Endothelial cell of umbilical vein (primary cell): ENCODE results near the gene CCDC88B. TPM values are rescaled to one million over a fixed set of nuclear protein-coding genes. Genes with fewer than 3 reads are reported as not detected.

Experiments
- BruUV-seq: library from RNA; stranded (reverse); fragments of 400-500 nt; replicated peaks from 2 replicates; lab custom pipeline; 2021; lab: Mats Ljungman, UMichigan
- CTCF ChIA-PET: fragments of 300-600, 350-600 bp; sonication (Branson Sonifier 250); formaldehyde crosslinking; loops from one replicate; lab custom pipeline; 2021; ENCODE audit warnings: antibody characterized with exemption, inconsistent platforms; lab: Charles Lee
- POLR2A ChIA-PET: fragments of 300-600, 350-600 bp; sonication (Branson Sonifier 250); formaldehyde crosslinking; loops from one replicate; lab custom pipeline; 2021; ENCODE audit warnings: antibody characterized with exemption, inconsistent platforms; lab: Charles Lee
- DNase-seq: peaks from one replicate; pipeline ENCODE4 v3.0.0-alpha.2; 2011; ENCODE audit warnings: low read depth, low spot score
- FAIRE-seq: peaks from 2 replicates; lab custom pipeline; 2011; peaks lifted over from hg19 to GRCh38; lab: Jason Lieb, UNC
- H2AFZ ChIP-seq: 2 replicates; pipeline ENCODE4 v1.6.0; 2012; ENCODE audit warnings: low read depth, low read length, control low read depth, inconsistent platforms
- H3K27ac ChIP-seq: 2 replicates; pipeline ENCODE4 v1.5.1; 2011; ENCODE audit warnings: low read depth, mild to moderate bottlenecking, control low read depth, low read length, moderate library complexity; ENCODE audit not compliant: insufficient read depth
- H3K27me3 ChIP-seq, 2 experiments: 2 replicates each; pipeline versions ENCODE4 v1.6.0 to v1.6.1; 2011; ENCODE audit warnings: low read length in 2 of 2, mixed read lengths in 1 of 2; ENCODE audit not compliant: control insufficient read depth in 2 of 2, insufficient read depth in 2 of 2
- H3K36me3 ChIP-seq, 2 experiments: 2 replicates in 1 of 2; 3 replicates in 1 of 2; pipeline ENCODE4 v1.5.1; 2011; ENCODE audit warnings: low read length in 2 of 2, mild to moderate bottlenecking in 1 of 2, moderate library complexity in 1 of 2; ENCODE audit not compliant: control insufficient read depth in 2 of 2, insufficient read depth in 2 of 2; ENCODE audit errors: extremely low read depth in 1 of 2
- H3K4me1 ChIP-seq: 3 replicates; pipeline ENCODE4 v1.5.1; 2011; ENCODE audit warnings: mild to moderate bottlenecking, low read length; ENCODE audit not compliant: control insufficient read depth, insufficient read depth; ENCODE audit errors: extremely low read depth
- H3K4me2 ChIP-seq: 2 replicates; pipeline ENCODE4 v1.6.1; 2011; ENCODE audit warnings: low read length, control low read depth, mixed read lengths; ENCODE audit not compliant: insufficient read depth
- H3K4me3 ChIP-seq, 3 experiments: fragments of 200-600 bp in 1 of 3; sonication (generic), shearing (Covaris generic) in 1 of 3; replicated peaks in 1 of 3; 2 replicates each; pipeline ENCODE4 v1.5.1; 2011 to 2016; ENCODE audit warnings: control low read depth in 3 of 3, low read length in 3 of 3, mild to moderate bottlenecking in 2 of 3, inconsistent platforms in 1 of 3, low read depth in 1 of 3, moderate library complexity in 1 of 3; ENCODE audit not compliant: insufficient read depth in 1 of 3
- H3K79me2 ChIP-seq: 2 replicates; pipeline ENCODE4 v1.6.0; 2012; ENCODE audit warnings: low read length, inconsistent platforms; ENCODE audit not compliant: control insufficient read depth, insufficient read depth
- H3K9ac ChIP-seq: replicated peaks from 2 replicates; pipeline ENCODE3; 2011; ENCODE audit warnings: low read length, control low read depth; ENCODE audit not compliant: insufficient read depth; ENCODE audit errors: extremely low read depth
- H3K9me1 ChIP-seq: replicated peaks from 3 replicates; pipeline ENCODE4 v1.6.0; 2011; ENCODE audit warnings: mild to moderate bottlenecking, low read length; ENCODE audit not compliant: control insufficient read depth, insufficient read depth; ENCODE audit errors: extremely low read depth
- H3K9me3 ChIP-seq: replicated peaks from 2 replicates; pipeline ENCODE4 v1.5.1; 2012; ENCODE audit warnings: low read length, inconsistent platforms; ENCODE audit not compliant: control insufficient read depth, insufficient read depth
- H4K20me1 ChIP-seq: replicated peaks from 2 replicates; pipeline ENCODE3; 2011; ENCODE audit warnings: mild to moderate bottlenecking, low read length; ENCODE audit not compliant: control insufficient read depth, insufficient read depth; ENCODE audit errors: extremely low read depth
- EZH2 ChIP-seq: IDR thresholded peaks from 2 replicates; pipeline ENCODE4 v1.6.1; 2012; ENCODE audit warnings: borderline replicate concordance, low read depth, mild to moderate bottlenecking, moderate library complexity, low read length, inconsistent platforms; ENCODE audit not compliant: severe bottlenecking
- FOS ChIP-seq: IDR thresholded peaks from 2 replicates; pipeline ENCODE4 v1.6.1; 2011; ENCODE audit warnings: mild to moderate bottlenecking, low read length, moderate library complexity, borderline replicate concordance; ENCODE audit not compliant: insufficient read depth
- GATA2 ChIP-seq: IDR thresholded peaks from 2 replicates; pipeline ENCODE4 v1.7.0; 2011; ENCODE audit warnings: low read depth, mild to moderate bottlenecking, moderate library complexity, mixed read lengths, low read length; ENCODE audit not compliant: insufficient read length, insufficient read depth
- JUN ChIP-seq: IDR thresholded peaks from 2 replicates; pipeline ENCODE4 v1.6.1; 2011; ENCODE audit warnings: borderline replicate concordance, low read depth; ENCODE audit not compliant: insufficient read length, insufficient read depth
- MYC ChIP-seq: IDR thresholded peaks from one replicate; pipeline ENCODE4 v1.6.1; 2011; ENCODE audit warnings: mild to moderate bottlenecking, low read depth, low read length
- POLR2A ChIP-seq: IDR thresholded peaks from 2 replicates; pipeline ENCODE4 v1.6.1; 2012; ENCODE audit warnings: low read depth, mild to moderate bottlenecking, control low read depth, low read length
- POLR2AphosphoS5 ChIP-seq: IDR thresholded peaks from 2 replicates; pipeline ENCODE4 v1.6.1; 2012; ENCODE audit warnings: low read depth, mild to moderate bottlenecking, control low read depth, low read length, moderate library complexity; ENCODE audit not compliant: insufficient read depth
- dilution Hi-C: fragments of 300-500 bp; cut with MboI; formaldehyde crosslinking; loops from one replicate; pipeline ENCODE4 v1.15.0; 2019; ENCODE audit warnings: low sequenced_read_pairs; ENCODE audit not compliant: extremely low pct_ligation_motif_present
- intact Hi-C: fragments of 100-400 bp; cut with micrococcal nuclease; formaldehyde crosslinking; loops from one replicate; pipeline ENCODE4 v1.10.0; 2022
- polyA plus RNA-seq, 4 experiments: library from polyadenylated mRNA; depleted of rRNA in 3 of 4; stranded (reverse) in 3 of 4; unstranded in 1 of 4; fragments of >200 nt; gene quantifications; 2 replicates each; pipeline versions ENCODE4 v1.2.1 to v1.2.3, GENCODE V29; 2011 to 2012; ENCODE audit warnings: missing spikeins in 1 of 4
- total RNA-seq: library from RNA; stranded (reverse); gene quantifications from 2 replicates; pipeline ENCODE4 v1.2.3, GENCODE V29; 2021
- TF ChIP-seq, protein P1 (sequence below), 2 donors: IDR thresholded peaks; 1 replicate in 1 of 2; 2 replicates in 1 of 2; pipeline ENCODE4 v1.5.1; 2011; ENCODE audit warnings: low read length in 2 of 2, mild to moderate bottlenecking in 2 of 2, moderate library complexity in 2 of 2, control low read depth in 1 of 2, inconsistent platforms in 1 of 2, low read depth in 1 of 2; ENCODE audit not compliant: insufficient read depth in 1 of 2; ENCODE audit errors: extremely low read depth in 1 of 2
- TF ChIP-seq, protein P2 (sequence below): IDR thresholded peaks from 2 replicates; pipeline ENCODE4 v1.6.1; 2011; ENCODE audit not compliant: insufficient read depth, insufficient read length

The CCDC88B gene
- total and polyA plus RNA-seq, 2 donors (not counting 3 experiments of a cell fraction or from before 2014, with no cell fraction given): 1.8 to 2.7 TPM

DNA sequence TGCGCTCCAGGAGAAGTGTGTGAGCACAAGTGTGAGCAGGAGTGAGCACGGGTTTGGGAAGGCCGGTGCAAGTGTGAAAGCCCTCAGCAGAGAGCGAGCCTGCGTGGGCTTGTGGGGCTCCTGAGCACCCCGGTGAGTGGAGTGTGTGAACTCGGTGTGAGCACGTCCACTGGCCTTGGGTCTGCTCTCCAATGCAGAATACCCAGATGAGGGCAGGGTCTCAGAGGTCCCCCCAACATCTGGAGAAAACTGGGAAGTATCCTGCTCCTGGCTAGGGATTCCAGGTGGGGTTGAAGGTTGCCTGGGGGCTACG is 33.5 kb upstream of the CCDC88B start:
- Histone ChIP-seq H2AFZ (peak overlapping the region; percentile 57), H3K27me3 (no peaks in the 10 kb centered on the region), H3K4me2 (peak overlapping the region; percentile 60), H3K4me1 (peaks cover 6% of the 10 kb centered on the region), H3K9me1 (no peaks in the 10 kb centered on the region), H4K20me1 (no peaks in the 10 kb centered on the region), H3K27ac (no peak overlapping the region), H3K79me2 (peaks cover 10% of the 10 kb centered on the region), H3K9me3 (no peaks in the 10 kb centered on the region), H3K9ac (peak overlapping the region; percentile 55), H3K36me3 (no peaks in the 10 kb centered on the region), H3K4me3 (peak overlapping the region; percentile 59 to 68 (median 66))
- TF ChIP-seq FOS: no peak
- TF ChIP-seq, protein P1, sequence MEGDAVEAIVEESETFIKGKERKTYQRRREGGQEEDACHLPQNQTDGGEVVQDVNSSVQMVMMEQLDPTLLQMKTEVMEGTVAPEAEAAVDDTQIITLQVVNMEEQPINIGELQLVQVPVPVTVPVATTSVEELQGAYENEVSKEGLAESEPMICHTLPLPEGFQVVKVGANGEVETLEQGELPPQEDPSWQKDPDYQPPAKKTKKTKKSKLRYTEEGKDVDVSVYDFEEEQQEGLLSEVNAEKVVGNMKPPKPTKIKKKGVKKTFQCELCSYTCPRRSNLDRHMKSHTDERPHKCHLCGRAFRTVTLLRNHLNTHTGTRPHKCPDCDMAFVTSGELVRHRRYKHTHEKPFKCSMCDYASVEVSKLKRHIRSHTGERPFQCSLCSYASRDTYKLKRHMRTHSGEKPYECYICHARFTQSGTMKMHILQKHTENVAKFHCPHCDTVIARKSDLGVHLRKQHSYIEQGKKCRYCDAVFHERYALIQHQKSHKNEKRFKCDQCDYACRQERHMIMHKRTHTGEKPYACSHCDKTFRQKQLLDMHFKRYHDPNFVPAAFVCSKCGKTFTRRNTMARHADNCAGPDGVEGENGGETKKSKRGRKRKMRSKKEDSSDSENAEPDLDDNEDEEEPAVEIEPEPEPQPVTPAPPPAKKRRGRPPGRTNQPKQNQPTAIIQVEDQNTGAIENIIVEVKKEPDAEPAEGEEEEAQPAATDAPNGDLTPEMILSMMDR (IDR thresholded peaks at IDR 0.05; ENCODE audit: extremely low read depth in 1 of 2, insufficient read depth in 1 of 2, low read depth in 1 of 2, low read length in 2 of 2): no peak
- TF ChIP-seq POLR2A: no peak
- no peak for TF ChIP-seq EZH2
- TF ChIP-seq, protein P2, sequence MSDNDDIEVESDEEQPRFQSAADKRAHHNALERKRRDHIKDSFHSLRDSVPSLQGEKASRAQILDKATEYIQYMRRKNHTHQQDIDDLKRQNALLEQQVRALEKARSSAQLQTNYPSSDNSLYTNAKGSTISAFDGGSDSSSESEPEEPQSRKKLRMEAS: no peak
- TF ChIP-seq GATA2: no peak
- TF ChIP-seq JUN: no peak
- no peak for TF ChIP-seq MYC
- TF ChIP-seq POLR2AphosphoS5: no peak
- FAIRE-seq: no peak
- no peak for DNase-seq
- intact Hi-C loops: no loop called here
- dilution Hi-C loops: no loop called here
- POLR2A ChIA-PET: no interaction called here
- BruUV-seq: no TSS peak
- CTCF ChIA-PET: interaction anchor here (0.7 to 6.7 kb wide), 4 partner anchors 11 to 101 kb away, joined by 4 to 413 read pairs (median 28); partner anchors contain the start of genes FERMT3, PRDX5 and TRMT112
